Stomach (tissue), 4 donors: ENCODE results near the gene FZD4.

Experiments used
- CTCF ChIP-seq, 7 experiments: fragments of 450-650 bp in 4 of 7; fragments of 200-600 bp in 3 of 7; sonication (generic) in 3 of 7; IDR thresholded peaks; one replicate each; pipeline ENCODE4 v1.5.1; 2016 to 2019; ENCODE audit warnings: antibody characterized with exemption in 7 of 7, control low read depth in 2 of 7, mild to moderate bottlenecking in 1 of 7
- POLR2A ChIP-seq, 4 donors: fragments of 450-650 bp; IDR thresholded peaks; one replicate each; pipeline ENCODE4 v1.6.1; 2016; ENCODE audit warnings: antibody characterized with exemption in 4 of 4, control low read depth in 2 of 4, mild to moderate bottlenecking in 1 of 4, moderate library complexity in 1 of 4
- POLR2AphosphoS5 ChIP-seq, 3 donors: sonication (generic); formaldehyde crosslinking; IDR thresholded peaks; one replicate each; pipeline ENCODE4 v1.6.1; 2016; ENCODE audit warnings: antibody characterized with exemption in 3 of 3

- no peak for TF ChIP-seq POLR2A (IDR thresholded peaks at IDR 0.05)
- no peak for TF ChIP-seq CTCF (IDR thresholded peaks at IDR 0.05)
- TF ChIP-seq POLR2AphosphoS5 (IDR thresholded peaks at IDR 0.05), result no peak
Measured at GRCh38 chr11:86914865-86915519, 40.2 kb downstream of the FZD4 start.
